Measurements from ENCODE around the gene TMEM97. TPM values are rescaled to one million over a fixed set of nuclear protein-coding genes. Genes with fewer than 3 reads are reported as not detected.

Gene TMEM97
- total RNA-seq, 1 donor from 2014 or later = 136 TPM

DNA sequence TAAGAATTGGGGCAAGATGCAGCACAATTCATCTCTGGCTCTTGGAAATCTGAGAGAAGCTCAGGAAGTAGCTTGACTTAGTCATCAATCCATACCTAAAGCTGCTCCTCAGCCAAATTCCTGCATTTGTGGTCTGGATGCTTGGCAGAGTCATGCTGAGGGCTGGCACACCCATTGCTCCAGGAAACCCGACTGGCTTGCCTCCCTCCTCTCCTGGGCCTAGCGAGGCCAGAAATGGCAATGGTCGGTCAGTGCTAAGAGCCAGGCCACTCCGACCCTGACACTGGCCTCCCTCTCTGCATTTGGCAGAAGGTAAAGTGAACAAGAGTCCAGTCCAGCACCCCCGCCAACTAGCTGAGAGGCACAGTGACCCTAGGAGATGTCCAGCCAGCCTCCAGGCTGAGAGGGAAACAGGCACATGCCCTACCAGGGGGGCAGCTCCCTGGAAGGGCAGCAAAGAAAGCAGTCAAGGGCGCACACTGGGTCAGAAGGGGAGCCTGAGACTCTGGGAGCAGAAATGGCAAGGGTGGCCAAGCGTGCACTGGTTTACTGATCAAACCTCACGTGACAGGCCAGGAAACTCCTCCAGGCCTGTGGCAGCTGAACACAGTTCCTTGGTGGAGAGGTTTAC lies 28.4 kb downstream of the TMEM97 start:
- TF ChIP-seq EZH2 (IDR thresholded peaks at IDR 0.05) (no peak), EZH2phosphoT487 (IDR thresholded peaks at IDR 0.05) (no peak)
- TF ChIP-seq, protein P1, sequence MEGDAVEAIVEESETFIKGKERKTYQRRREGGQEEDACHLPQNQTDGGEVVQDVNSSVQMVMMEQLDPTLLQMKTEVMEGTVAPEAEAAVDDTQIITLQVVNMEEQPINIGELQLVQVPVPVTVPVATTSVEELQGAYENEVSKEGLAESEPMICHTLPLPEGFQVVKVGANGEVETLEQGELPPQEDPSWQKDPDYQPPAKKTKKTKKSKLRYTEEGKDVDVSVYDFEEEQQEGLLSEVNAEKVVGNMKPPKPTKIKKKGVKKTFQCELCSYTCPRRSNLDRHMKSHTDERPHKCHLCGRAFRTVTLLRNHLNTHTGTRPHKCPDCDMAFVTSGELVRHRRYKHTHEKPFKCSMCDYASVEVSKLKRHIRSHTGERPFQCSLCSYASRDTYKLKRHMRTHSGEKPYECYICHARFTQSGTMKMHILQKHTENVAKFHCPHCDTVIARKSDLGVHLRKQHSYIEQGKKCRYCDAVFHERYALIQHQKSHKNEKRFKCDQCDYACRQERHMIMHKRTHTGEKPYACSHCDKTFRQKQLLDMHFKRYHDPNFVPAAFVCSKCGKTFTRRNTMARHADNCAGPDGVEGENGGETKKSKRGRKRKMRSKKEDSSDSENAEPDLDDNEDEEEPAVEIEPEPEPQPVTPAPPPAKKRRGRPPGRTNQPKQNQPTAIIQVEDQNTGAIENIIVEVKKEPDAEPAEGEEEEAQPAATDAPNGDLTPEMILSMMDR (IDR thresholded peaks at IDR 0.05) = no peak
- DNase-seq (ENCODE audit: low spot score) = no peak
- H3K27ac ChIP-seq = no peak overlapping the region
- H3K4me1 Mint-ChIP-seq = peaks cover 10% of the 10 kb centered on the region
- H3K4me2 ChIP-seq = no peak overlapping the region
- H3K9ac ChIP-seq = no peak overlapping the region
- H3K9me3 ChIP-seq (ENCODE audit: low read depth) = no peaks in the 10 kb centered on the region
- H3K27me3 Mint-ChIP-seq (ENCODE audit: insufficient read depth, low read depth) = no peaks in the 10 kb centered on the region
- peaks cover 20% of the 10 kb centered on the region for H3K36me3 Mint-ChIP-seq
- no peak overlapping the region for H3K4me3 Mint-ChIP-seq
- peaks cover 4% of the 10 kb centered on the region for H3K4me1 ChIP-seq
- H3K4me3 ChIP-seq = no peak overlapping the region
- H4K20me1 ChIP-seq (ENCODE audit: low read depth) = peaks cover 19% of the 10 kb centered on the region
- H3F3A ChIP-seq (ENCODE audit: low read depth) = peaks cover 17% of the 10 kb centered on the region
- H3K36me3 ChIP-seq = no peaks in the 10 kb centered on the region
- no peaks in the 10 kb centered on the region for H3K27me3 ChIP-seq
- no peaks in the 10 kb centered on the region for H3K79me2 ChIP-seq (ENCODE audit: low read depth)
- H3K9me3 Mint-ChIP-seq = no peaks in the 10 kb centered on the region
- no peak overlapping the region for H2AFZ ChIP-seq (replicated peaks)
- no peak overlapping the region for H3K27ac Mint-ChIP-seq

DNA sequence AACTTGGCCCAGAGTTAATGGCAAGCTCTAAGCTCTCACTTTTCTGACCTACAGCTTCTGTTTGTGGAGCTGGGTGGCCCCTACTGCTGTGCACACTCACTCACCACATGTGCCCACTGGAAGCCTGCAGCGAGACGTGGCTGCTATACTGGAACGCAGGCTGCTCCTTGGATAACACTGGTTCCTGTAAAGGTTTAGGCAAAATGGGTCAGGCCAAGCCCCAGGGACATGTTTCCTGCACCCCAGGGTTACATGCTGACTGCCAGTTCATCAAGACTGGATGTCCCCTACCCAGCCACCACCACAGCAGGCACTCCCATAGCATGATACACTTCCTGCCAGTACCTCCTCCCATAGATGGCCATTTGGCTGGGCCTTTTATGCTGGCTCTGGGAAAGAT lies 30.0 kb downstream of the TMEM97 start:
- H3K4me3 ChIP-seq = no peak overlapping the region
- peaks cover 17% of the 10 kb centered on the region for H3F3A ChIP-seq (ENCODE audit: low read depth)
- no peaks in the 10 kb centered on the region for H3K9me3 Mint-ChIP-seq
- no peak overlapping the region for H3K9ac ChIP-seq
- H4K20me1 ChIP-seq (ENCODE audit: low read depth) = peaks cover 19% of the 10 kb centered on the region
- peaks cover 18% of the 10 kb centered on the region for H3K36me3 Mint-ChIP-seq
- peaks cover 10% of the 10 kb centered on the region for H3K4me1 Mint-ChIP-seq
- peaks cover 6% of the 10 kb centered on the region for H3K36me3 ChIP-seq
- H3K9me3 ChIP-seq (ENCODE audit: low read depth) = no peaks in the 10 kb centered on the region
- no peak overlapping the region for H3K27ac ChIP-seq
- H3K4me1 ChIP-seq = peaks cover 4% of the 10 kb centered on the region
- no peaks in the 10 kb centered on the region for H3K27me3 ChIP-seq
- H3K79me2 ChIP-seq (ENCODE audit: low read depth) = no peaks in the 10 kb centered on the region
- no peak for DNase-seq (ENCODE audit: low spot score)
- H3K27ac Mint-ChIP-seq = no peak overlapping the region
- no peaks in the 10 kb centered on the region for H3K27me3 Mint-ChIP-seq (ENCODE audit: insufficient read depth, low read depth)
- no peak overlapping the region for H3K4me2 ChIP-seq
- H2AFZ ChIP-seq (replicated peaks) = no peak overlapping the region
- no peak overlapping the region for H3K4me3 Mint-ChIP-seq
- TF ChIP-seq, protein P1 (IDR thresholded peaks at IDR 0.05) = no peak
- TF ChIP-seq EZH2phosphoT487 (IDR thresholded peaks at IDR 0.05) (no peak), EZH2 (IDR thresholded peaks at IDR 0.05) (no peak)

DNA sequence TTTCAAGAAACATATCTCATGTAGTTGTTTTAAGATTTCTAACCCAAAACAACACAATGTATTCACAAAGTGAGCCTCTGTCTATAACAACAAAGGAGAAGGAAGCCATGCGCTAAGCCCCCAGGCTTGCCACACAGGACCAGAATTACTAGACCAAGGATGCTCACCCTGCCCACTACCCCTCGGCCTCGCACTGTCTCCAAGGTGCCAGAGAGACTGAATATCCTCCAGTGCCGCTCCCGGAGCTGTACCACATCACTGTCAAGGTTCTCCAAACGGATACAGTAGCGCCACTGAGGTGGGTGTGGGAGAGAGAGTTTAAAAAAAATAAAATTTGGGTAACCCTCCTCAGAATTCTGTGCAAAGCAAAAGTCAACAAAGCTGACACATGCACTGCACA lies 31.3 kb downstream of the TMEM97 start:
- Histone ChIP-seq H3K36me3 (peaks cover 6% of the 10 kb centered on the region), H3K4me3 (no peak overlapping the region), H3F3A (ENCODE audit: low read depth) (peaks cover 15% of the 10 kb centered on the region), H3K27ac (no peak overlapping the region), H3K9ac (no peak overlapping the region), H3K27me3 (no peaks in the 10 kb centered on the region), H3K4me2 (no peak overlapping the region), H3K79me2 (ENCODE audit: low read depth) (no peaks in the 10 kb centered on the region), H4K20me1 (ENCODE audit: low read depth) (peaks cover 19% of the 10 kb centered on the region), H2AFZ (replicated peaks) (no peak overlapping the region), H3K4me1 (peaks cover 4% of the 10 kb centered on the region), H3K9me3 (ENCODE audit: low read depth) (no peaks in the 10 kb centered on the region)
- H3K4me3 Mint-ChIP-seq = no peak overlapping the region
- H3K36me3 Mint-ChIP-seq = peaks cover 17% of the 10 kb centered on the region
- H3K27me3 Mint-ChIP-seq (ENCODE audit: insufficient read depth, low read depth) = no peaks in the 10 kb centered on the region
- no peak overlapping the region for H3K27ac Mint-ChIP-seq
- no peaks in the 10 kb centered on the region for H3K9me3 Mint-ChIP-seq
- H3K4me1 Mint-ChIP-seq = peaks cover 10% of the 10 kb centered on the region
- TF ChIP-seq EZH2phosphoT487 (IDR thresholded peaks at IDR 0.05) (no peak), EZH2 (IDR thresholded peaks at IDR 0.05) (no peak)
- TF ChIP-seq, protein P1 (IDR thresholded peaks at IDR 0.05) = no peak
- no peak for DNase-seq (ENCODE audit: low spot score)
